ENCODE data around the gene OR5M10. TPM values are rescaled to one million over a fixed set of nuclear protein-coding genes. Genes with fewer than 3 reads are reported as not detected.

OR5M10 gene
- total RNA-seq, 1 donor from 2014 or later: not detected

DNA sequence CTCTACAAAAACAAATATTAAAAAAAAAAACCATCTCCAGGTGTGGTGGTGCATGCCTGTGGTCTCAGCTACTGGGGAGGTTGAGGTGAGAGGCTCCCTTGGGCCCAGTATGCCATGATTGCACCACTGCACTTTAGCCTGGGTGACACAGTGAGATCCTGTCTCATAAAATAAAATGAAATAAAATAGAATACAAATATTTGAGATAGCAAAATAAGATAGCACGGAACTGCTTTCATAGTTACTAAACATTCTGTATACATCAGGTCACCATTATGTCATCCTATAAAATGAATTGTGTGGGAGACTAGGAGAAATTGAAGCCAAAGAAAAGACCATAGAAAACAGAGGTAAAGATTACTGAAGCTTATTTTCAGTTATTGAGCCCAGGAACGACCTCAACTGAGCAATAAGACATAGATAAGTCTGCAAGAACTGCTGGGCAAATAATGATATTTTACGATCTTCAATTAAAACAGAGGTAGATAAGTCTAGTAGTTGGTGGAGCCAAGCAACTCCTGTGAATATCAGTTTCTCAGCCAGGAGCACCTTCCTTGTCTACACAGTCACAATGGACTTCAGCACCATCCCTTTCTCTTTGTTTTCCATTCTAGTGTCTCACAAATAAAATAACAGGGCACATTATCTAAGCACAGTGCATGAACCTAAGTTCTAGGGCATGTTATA, 44.3 kb downstream of the OR5M10 start:
- no peak for FAIRE-seq
- Mint-ChIP-seq H3K4me1 (ENCODE audit: low read depth, unreplicated experiment) (no peaks in the 10 kb centered on the region), H3K4me3 (ENCODE audit: unreplicated experiment) (no peak overlapping the region), H3K27ac (ENCODE audit: unreplicated experiment) (no peak overlapping the region), H3K36me3 (ENCODE audit: low read depth, unreplicated experiment) (no peaks in the 10 kb centered on the region), H3K9me3 (ENCODE audit: unreplicated experiment) (no peaks in the 10 kb centered on the region), H3K27me3 (ENCODE audit: low read depth, unreplicated experiment) (no peaks in the 10 kb centered on the region)
- H3K27ac ChIP-seq (ENCODE audit: low read depth, low read length): no peak overlapping the region
- no peak overlapping the region for H2AFZ ChIP-seq (ENCODE audit: low read depth, low read length)
- H3K4me1 ChIP-seq (ENCODE audit: insufficient read depth, low read length): no peaks in the 10 kb centered on the region
- no peaks in the 10 kb centered on the region for H3K27me3 ChIP-seq (ENCODE audit: insufficient read depth, low read length)
- no peaks in the 10 kb centered on the region for H3K36me3 ChIP-seq (ENCODE audit: insufficient read depth, low read length)
- no peak for DNase-seq (ENCODE audit: low read depth)
- H3K4me3 ChIP-seq (ENCODE audit: insufficient read depth, low read depth, low read length): no peak overlapping the region
- no peak for TF ChIP-seq EZH2 (IDR thresholded peaks at IDR 0.05; ENCODE audit: insufficient read depth, low read length)
- TF ChIP-seq, protein P1, sequence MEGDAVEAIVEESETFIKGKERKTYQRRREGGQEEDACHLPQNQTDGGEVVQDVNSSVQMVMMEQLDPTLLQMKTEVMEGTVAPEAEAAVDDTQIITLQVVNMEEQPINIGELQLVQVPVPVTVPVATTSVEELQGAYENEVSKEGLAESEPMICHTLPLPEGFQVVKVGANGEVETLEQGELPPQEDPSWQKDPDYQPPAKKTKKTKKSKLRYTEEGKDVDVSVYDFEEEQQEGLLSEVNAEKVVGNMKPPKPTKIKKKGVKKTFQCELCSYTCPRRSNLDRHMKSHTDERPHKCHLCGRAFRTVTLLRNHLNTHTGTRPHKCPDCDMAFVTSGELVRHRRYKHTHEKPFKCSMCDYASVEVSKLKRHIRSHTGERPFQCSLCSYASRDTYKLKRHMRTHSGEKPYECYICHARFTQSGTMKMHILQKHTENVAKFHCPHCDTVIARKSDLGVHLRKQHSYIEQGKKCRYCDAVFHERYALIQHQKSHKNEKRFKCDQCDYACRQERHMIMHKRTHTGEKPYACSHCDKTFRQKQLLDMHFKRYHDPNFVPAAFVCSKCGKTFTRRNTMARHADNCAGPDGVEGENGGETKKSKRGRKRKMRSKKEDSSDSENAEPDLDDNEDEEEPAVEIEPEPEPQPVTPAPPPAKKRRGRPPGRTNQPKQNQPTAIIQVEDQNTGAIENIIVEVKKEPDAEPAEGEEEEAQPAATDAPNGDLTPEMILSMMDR (IDR thresholded peaks at IDR 0.05; ENCODE audit: insufficient read depth, low read depth, low read length): no peak
- no peaks in the 10 kb centered on the region for H4K20me1 ChIP-seq (ENCODE audit: insufficient read depth, low read length)
- H3K4me2 ChIP-seq (ENCODE audit: low read length): no peak overlapping the region
- H3K9me3 ChIP-seq (ENCODE audit: insufficient read depth, low read depth, low read length): no peaks in the 10 kb centered on the region
- H3K9ac ChIP-seq (ENCODE audit: low read length): no peak overlapping the region
- H3K79me2 ChIP-seq (ENCODE audit: insufficient read depth, low read length): no peaks in the 10 kb centered on the region

DNA sequence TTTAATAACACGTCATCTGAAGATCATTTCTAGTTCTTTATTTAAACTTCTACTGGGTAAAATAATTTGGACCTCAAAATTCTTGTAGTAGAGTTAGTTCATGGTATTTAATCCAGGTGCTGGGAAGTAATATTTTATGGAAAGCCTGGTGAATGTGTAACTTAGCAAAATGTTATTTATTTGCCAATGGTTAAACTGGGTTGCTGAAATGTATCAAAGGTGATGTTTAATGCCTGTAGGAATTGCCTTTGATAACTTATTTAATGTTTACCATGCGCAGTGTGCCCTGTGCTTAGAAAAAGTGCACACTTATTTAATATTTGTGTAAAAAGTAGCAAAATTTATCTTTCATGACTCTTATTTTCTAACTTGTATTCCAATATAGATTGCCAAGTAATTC, 45.7 kb downstream of the OR5M10 start:
- no peak for FAIRE-seq
- Mint-ChIP-seq H3K27me3 (ENCODE audit: low read depth, unreplicated experiment) (no peaks in the 10 kb centered on the region), H3K27ac (ENCODE audit: unreplicated experiment) (no peak overlapping the region)

More for the DNA sequence above, 45.7 kb downstream of the OR5M10 start:
- Mint-ChIP-seq H3K4me1 (ENCODE audit: low read depth, unreplicated experiment) (no peaks in the 10 kb centered on the region), H3K4me3 (ENCODE audit: unreplicated experiment) (no peak overlapping the region), H3K9me3 (ENCODE audit: unreplicated experiment) (no peaks in the 10 kb centered on the region), H3K36me3 (ENCODE audit: low read depth, unreplicated experiment) (no peaks in the 10 kb centered on the region)
- TF ChIP-seq EZH2 (IDR thresholded peaks at IDR 0.05; ENCODE audit: insufficient read depth, low read length): no peak
- TF ChIP-seq, protein P1 (IDR thresholded peaks at IDR 0.05; ENCODE audit: insufficient read depth, low read depth, low read length): no peak
- H3K4me3 ChIP-seq (ENCODE audit: insufficient read depth, low read depth, low read length): no peak overlapping the region
- no peak overlapping the region for H3K27ac ChIP-seq (ENCODE audit: low read depth, low read length)
- H3K4me1 ChIP-seq (ENCODE audit: insufficient read depth, low read length): no peaks in the 10 kb centered on the region
- H3K79me2 ChIP-seq (ENCODE audit: insufficient read depth, low read length): no peaks in the 10 kb centered on the region
- H3K36me3 ChIP-seq (ENCODE audit: insufficient read depth, low read length): no peaks in the 10 kb centered on the region
- no peaks in the 10 kb centered on the region for H4K20me1 ChIP-seq (ENCODE audit: insufficient read depth, low read length)
- DNase-seq (ENCODE audit: low read depth): no peak
- no peaks in the 10 kb centered on the region for H3K9me3 ChIP-seq (ENCODE audit: insufficient read depth, low read depth, low read length)
- H3K27me3 ChIP-seq (ENCODE audit: insufficient read depth, low read length): no peaks in the 10 kb centered on the region
- no peak overlapping the region for H3K9ac ChIP-seq (ENCODE audit: low read length)
- no peak overlapping the region for H2AFZ ChIP-seq (ENCODE audit: low read depth, low read length)
- no peak overlapping the region for H3K4me2 ChIP-seq (ENCODE audit: low read length)

Other genes with a start within 250 kb of the OR5M10 start
- not detected in 2 replicates for gene OR8K1, start 231.7 kb downstream of the OR5M10 start, total RNA-seq
- not detected in 2 replicates for gene OR8J1, start 223.4 kb downstream of the OR5M10 start, total RNA-seq
- not detected in 2 replicates for gene OR8U1, start 202.1 kb downstream of the OR5M10 start, total RNA-seq
- not detected in 2 replicates for gene OR5AL1, start 165.0 kb downstream of the OR5M10 start, total RNA-seq
- not detected in 2 replicates for gene OR5M3, start 104.4 kb downstream of the OR5M10 start, total RNA-seq
- gene OR5M8, start 86.4 kb downstream of the OR5M10 start, total RNA-seq: not detected in 2 replicates
- not detected in 2 replicates for gene OR5M11, start 34.5 kb downstream of the OR5M10 start, total RNA-seq
- not detected in 2 replicates for gene OR5M1, start 37.2 kb upstream of the OR5M10 start, total RNA-seq
- gene OR5AP2, start 64.7 kb upstream of the OR5M10 start, total RNA-seq: not detected in 2 replicates
- not detected in 2 replicates for gene OR5AR1, start 86.0 kb upstream of the OR5M10 start, total RNA-seq
- not detected in 2 replicates for gene OR9G1, start 121.4 kb upstream of the OR5M10 start, total RNA-seq
- gene OR9G4, start 171.0 kb upstream of the OR5M10 start, total RNA-seq: not detected in 2 replicates

All from astrocyte (in vitro differentiated cells and primary cell).